WTC11 (cell line): ENCODE data around the gene HDGF. TPM values are rescaled to one million over a fixed set of nuclear protein-coding genes. Genes with fewer than 3 reads are reported as not detected.

ENCODE experiments used
- ATAC-seq: fragments of 200-7000 bp; cut with Tn5 transposase; 2 replicates; pipeline ENCODE4 v1.10.0; 2021; ENCODE audit warnings: mild to moderate bottlenecking, moderate library complexity
- CTCF ChIA-PET: fragments of 300-600 bp; sonication (Branson Sonifier 250); formaldehyde crosslinking; loops from one replicate; lab custom pipeline; 2021; ENCODE audit warnings: antibody characterized with exemption; lab: Charles Lee
- POLR2A ChIA-PET: fragments of 350-600 bp; sonication (Branson Sonifier 250); formaldehyde crosslinking; loops from one replicate; lab custom pipeline; 2021; ENCODE audit warnings: antibody characterized with exemption; lab: Charles Lee
- DNase-seq: peaks from one replicate; pipeline ENCODE4 v3.0.0; 2021; ENCODE audit warnings: low spot score
- H3K27ac Mint-ChIP-seq: 2 replicates; pipeline ENCODE4 v1.8.0; 2021; ENCODE audit warnings: mixed read lengths
- H3K27me3 Mint-ChIP-seq: 2 replicates; pipeline ENCODE4 v1.8.0; 2021; ENCODE audit warnings: low read depth, mild to moderate bottlenecking, moderate library complexity, mixed read lengths
- H3K36me3 Mint-ChIP-seq: 2 replicates; pipeline ENCODE4 v1.8.0; 2021; ENCODE audit warnings: mixed read lengths
- H3K4me1 Mint-ChIP-seq: 2 replicates; pipeline ENCODE4 v1.8.0; 2022; ENCODE audit warnings: mixed read lengths
- H3K4me3 Mint-ChIP-seq: 2 replicates; pipeline ENCODE4 v1.8.0; 2021; ENCODE audit warnings: mild to moderate bottlenecking, moderate library complexity, mixed read lengths
- H3K9me3 Mint-ChIP-seq: 2 replicates; pipeline ENCODE4 v1.8.0; 2021; ENCODE audit warnings: mixed read lengths
- CBFB ChIP-seq: sonication (generic); formaldehyde crosslinking; IDR thresholded peaks from 2 replicates; pipeline ENCODE4 v1.8.1; 2022; ENCODE audit warnings: mild to moderate bottlenecking, low read depth, missing genetic modification reagents
- CREM ChIP-seq: sonication (generic); formaldehyde crosslinking; IDR thresholded peaks from 2 replicates; pipeline ENCODE4 v1.8.1; 2022; ENCODE audit warnings: mild to moderate bottlenecking, missing genetic modification reagents, moderate library complexity
- ESRRA ChIP-seq: sonication (generic); formaldehyde crosslinking; IDR thresholded peaks from 2 replicates; pipeline ENCODE4 v1.8.1; 2022; ENCODE audit warnings: mild to moderate bottlenecking, missing genetic modification reagents, borderline replicate concordance
- ETV6 ChIP-seq: sonication (generic); formaldehyde crosslinking; IDR thresholded peaks from 2 replicates; pipeline ENCODE4 v1.8.1; 2022; ENCODE audit warnings: mild to moderate bottlenecking, missing genetic modification reagents
- FOXJ3 ChIP-seq: sonication (generic); formaldehyde crosslinking; IDR thresholded peaks from 2 replicates; pipeline ENCODE4 v1.9.0; 2021; ENCODE audit warnings: missing genetic modification reagents, mild to moderate bottlenecking, borderline replicate concordance
- GABPB1 ChIP-seq: sonication (generic); formaldehyde crosslinking; IDR thresholded peaks from 2 replicates; pipeline ENCODE4 v1.8.1; 2023; ENCODE audit warnings: mild to moderate bottlenecking, missing genetic modification reagents
- GTF2I ChIP-seq: fragments of 250-450 bp; sonication (Bioruptor Pico); conservative IDR thresholded peaks from 2 replicates; pipeline ENCODE4 v1.4.0; 2021; ENCODE audit warnings: mild to moderate bottlenecking
- HMGA2 ChIP-seq: fragments of 250-450 bp; sonication (Bioruptor Pico); IDR thresholded peaks from 2 replicates; pipeline ENCODE4 v1.4.0; 2021; ENCODE audit warnings: mild to moderate bottlenecking, moderate library complexity
- JUN ChIP-seq: sonication (generic); formaldehyde crosslinking; IDR thresholded peaks from 2 replicates; pipeline ENCODE4 v1.8.0; 2023; ENCODE audit warnings: mild to moderate bottlenecking, missing genetic modification reagents
- NFYB ChIP-seq: sonication (generic); formaldehyde crosslinking; conservative IDR thresholded peaks from 2 replicates; pipeline ENCODE4 v1.8.0; 2022; ENCODE audit warnings: low read depth, missing genetic modification reagents
- NR3C1 ChIP-seq: sonication (generic); formaldehyde crosslinking; conservative IDR thresholded peaks from 2 replicates; pipeline ENCODE4 v1.8.1; 2023; ENCODE audit warnings: low read depth, mild to moderate bottlenecking, missing genetic modification reagents
- OVOL2 ChIP-seq: fragments of 250-450 bp; sonication (Bioruptor Pico); IDR thresholded peaks from 2 replicates; pipeline ENCODE4 v1.9.0; 2021; ENCODE audit warnings: mild to moderate bottlenecking, borderline replicate concordance
- SMAD3 ChIP-seq: sonication (generic); formaldehyde crosslinking; IDR thresholded peaks from 2 replicates; pipeline ENCODE4 v1.8.0; 2022; ENCODE audit warnings: missing genetic modification reagents, mild to moderate bottlenecking, borderline replicate concordance
- SP1 ChIP-seq: sonication (generic); formaldehyde crosslinking; conservative IDR thresholded peaks from 2 replicates; pipeline ENCODE4 v1.8.1; 2022; ENCODE audit warnings: missing genetic modification reagents
- ZBTB21 ChIP-seq: sonication (generic); formaldehyde crosslinking; IDR thresholded peaks from 2 replicates; pipeline ENCODE4 v1.8.1; 2023; ENCODE audit warnings: mild to moderate bottlenecking, missing genetic modification reagents, borderline replicate concordance
- ZNF121 ChIP-seq: sonication (generic); formaldehyde crosslinking; IDR thresholded peaks from 2 replicates; pipeline ENCODE4 v1.8.0; 2023; ENCODE audit warnings: missing genetic modification reagents
- ZNF396 ChIP-seq: fragments of 250-450 bp; sonication (Bioruptor Pico); IDR thresholded peaks from 2 replicates; pipeline ENCODE4 v1.8.0; 2021; ENCODE audit warnings: mild to moderate bottlenecking, moderate library complexity, borderline replicate concordance
- ZNF423 ChIP-seq: fragments of 250-450 bp; sonication (Bioruptor Pico); IDR thresholded peaks from 2 replicates; pipeline ENCODE4 v2.1.2; 2022; ENCODE audit warnings: mild to moderate bottlenecking, moderate library complexity
- total RNA-seq: library from RNA; stranded (reverse); gene quantifications from 3 replicates; pipeline ENCODE4 v1.2.3, GENCODE V29; 2021
- TF ChIP-seq, protein P1 (sequence below): sonication (generic); formaldehyde crosslinking; IDR thresholded peaks from 2 replicates; pipeline ENCODE4 v1.8.1; 2022; ENCODE audit warnings: mild to moderate bottlenecking, moderate library complexity, missing genetic modification reagents
- TF ChIP-seq, protein P2 (sequence below): sonication (generic); formaldehyde crosslinking; IDR thresholded peaks from 2 replicates; pipeline ENCODE4 v1.8.1; 2023; ENCODE audit warnings: mild to moderate bottlenecking, missing genetic modification reagents
- TF ChIP-seq, protein P3 (sequence below): fragments of 250-450 bp; sonication (Bioruptor Pico); IDR thresholded peaks from 2 replicates; pipeline ENCODE4 v1.9.0; 2021; ENCODE audit warnings: mild to moderate bottlenecking
- TF ChIP-seq, protein P4 (sequence below): fragments of 250-450 bp; sonication (Bioruptor Pico); conservative IDR thresholded peaks from 2 replicates; pipeline ENCODE4 v1.9.0; 2021; ENCODE audit warnings: mild to moderate bottlenecking
- TF ChIP-seq, protein P5 (sequence below): sonication (generic); formaldehyde crosslinking; conservative IDR thresholded peaks from 2 replicates; pipeline ENCODE4 v1.8.1; 2022; ENCODE audit warnings: mild to moderate bottlenecking, missing genetic modification reagents

HDGF gene
- total RNA-seq, 1 experiment from 2014 or later: 339 TPM

DNA sequence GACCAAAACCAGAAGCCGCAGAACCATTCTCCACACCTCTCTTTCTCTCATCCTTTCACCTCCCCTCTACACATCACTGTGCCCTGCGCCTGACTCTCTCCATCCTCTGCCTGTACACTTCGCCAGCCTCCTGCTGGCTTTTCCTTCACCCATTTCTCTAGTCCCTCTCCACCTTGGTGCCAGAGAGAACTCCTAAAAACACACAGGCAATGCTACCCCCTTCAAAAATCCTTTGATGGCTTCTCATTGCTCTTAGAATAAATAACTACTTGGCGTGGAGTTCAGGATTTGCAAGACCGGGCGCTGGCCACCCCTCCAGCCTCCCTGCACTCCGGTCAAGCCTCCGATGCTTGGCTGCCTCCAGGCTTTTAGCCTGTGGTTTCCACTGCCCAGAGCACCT lies 54.7 kb downstream of the HDGF start:
- Mint-ChIP-seq H3K27me3 (no peaks in the 10 kb centered on the region; the same call in 1 of the 2 replicates), H3K36me3 (peaks cover 35% of the 10 kb centered on the region), H3K27ac (no peak overlapping the region), H3K9me3 (no peaks in the 10 kb centered on the region), H3K4me1 (peaks cover 45% of the 10 kb centered on the region), H3K4me3 (no peak overlapping the region)
- no peak for DNase-seq
- CTCF ChIA-PET: interaction anchor here (1.3 to 17.1 kb wide), 3 partner anchors 9 to 30 kb away, joined by 3 to 1553 read pairs (median 17); partner anchors contain the start of gene CRABP2
- TF ChIP-seq SP1 (CRISPR knock-in tag) (no peak), GTF2I (CRISPR knock-in tag) (no peak), GABPB1 (CRISPR knock-in tag) (no peak), ZNF423 (CRISPR knock-in tag) (no peak), OVOL2 (CRISPR knock-in tag) (no peak)
- no peak for ATAC-seq
- POLR2A ChIA-PET: no interaction called here

DNA sequence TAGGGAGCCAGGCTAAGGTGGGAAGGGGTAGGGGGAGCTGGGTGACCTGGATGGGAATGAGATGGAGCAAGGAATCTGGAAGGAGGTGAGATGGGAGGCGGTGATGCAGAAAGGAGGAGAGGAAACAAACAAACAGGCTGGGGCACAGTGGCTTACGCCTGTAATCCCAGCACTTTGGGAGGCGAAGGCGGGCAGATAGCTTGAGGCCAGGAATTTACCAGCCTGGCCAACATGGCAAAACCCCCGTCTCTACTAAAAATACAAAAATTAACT lies 56.8 kb downstream of the HDGF start:
- Mint-ChIP-seq H3K36me3 (peaks cover 20% of the 10 kb centered on the region), H3K27ac (peak overlapping the region; percentile 98), H3K27me3 (peaks cover 7% of the 10 kb centered on the region; the same call in 1 of the 2 replicates), H3K4me3 (peak overlapping the region; percentile 62), H3K4me1 (peaks cover 61% of the 10 kb centered on the region), H3K9me3 (no peaks in the 10 kb centered on the region)
- ATAC-seq: no peak
- POLR2A ChIA-PET: interaction anchor here (0.7 to 8.0 kb wide), 4 partner anchors 12 to 138 kb away, joined by 3 to 195 read pairs (median 7); partner anchors contain the start of genes CRABP2, ISG20L2 and METTL25B
- TF ChIP-seq NR3C1 (CRISPR knock-in tag) (no peak), CBFB (no peak), JUN (CRISPR knock-in tag) (no peak), FOXJ3 (no peak), ZNF396 (CRISPR knock-in tag) (no peak), HMGA2 (CRISPR knock-in tag) (no peak), ZBTB21 (CRISPR knock-in tag) (no peak), ETV6 (CRISPR knock-in tag) (no peak), CREM (CRISPR knock-in tag) (no peak)
- TF ChIP-seq, protein P1, sequence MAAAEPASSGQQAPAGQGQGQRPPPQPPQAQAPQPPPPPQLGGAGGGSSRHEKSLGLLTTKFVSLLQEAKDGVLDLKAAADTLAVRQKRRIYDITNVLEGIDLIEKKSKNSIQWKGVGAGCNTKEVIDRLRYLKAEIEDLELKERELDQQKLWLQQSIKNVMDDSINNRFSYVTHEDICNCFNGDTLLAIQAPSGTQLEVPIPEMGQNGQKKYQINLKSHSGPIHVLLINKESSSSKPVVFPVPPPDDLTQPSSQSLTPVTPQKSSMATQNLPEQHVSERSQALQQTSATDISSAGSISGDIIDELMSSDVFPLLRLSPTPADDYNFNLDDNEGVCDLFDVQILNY (CRISPR knock-in tag): no peak
- TF ChIP-seq, protein P2, sequence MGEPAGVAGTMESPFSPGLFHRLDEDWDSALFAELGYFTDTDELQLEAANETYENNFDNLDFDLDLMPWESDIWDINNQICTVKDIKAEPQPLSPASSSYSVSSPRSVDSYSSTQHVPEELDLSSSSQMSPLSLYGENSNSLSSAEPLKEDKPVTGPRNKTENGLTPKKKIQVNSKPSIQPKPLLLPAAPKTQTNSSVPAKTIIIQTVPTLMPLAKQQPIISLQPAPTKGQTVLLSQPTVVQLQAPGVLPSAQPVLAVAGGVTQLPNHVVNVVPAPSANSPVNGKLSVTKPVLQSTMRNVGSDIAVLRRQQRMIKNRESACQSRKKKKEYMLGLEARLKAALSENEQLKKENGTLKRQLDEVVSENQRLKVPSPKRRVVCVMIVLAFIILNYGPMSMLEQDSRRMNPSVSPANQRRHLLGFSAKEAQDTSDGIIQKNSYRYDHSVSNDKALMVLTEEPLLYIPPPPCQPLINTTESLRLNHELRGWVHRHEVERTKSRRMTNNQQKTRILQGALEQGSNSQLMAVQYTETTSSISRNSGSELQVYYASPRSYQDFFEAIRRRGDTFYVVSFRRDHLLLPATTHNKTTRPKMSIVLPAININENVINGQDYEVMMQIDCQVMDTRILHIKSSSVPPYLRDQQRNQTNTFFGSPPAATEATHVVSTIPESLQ (CRISPR knock-in tag): no peak
- TF ChIP-seq, protein P3, sequence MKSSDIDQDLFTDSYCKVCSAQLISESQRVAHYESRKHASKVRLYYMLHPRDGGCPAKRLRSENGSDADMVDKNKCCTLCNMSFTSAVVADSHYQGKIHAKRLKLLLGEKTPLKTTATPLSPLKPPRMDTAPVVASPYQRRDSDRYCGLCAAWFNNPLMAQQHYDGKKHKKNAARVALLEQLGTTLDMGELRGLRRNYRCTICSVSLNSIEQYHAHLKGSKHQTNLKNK (CRISPR knock-in tag): no peak
- DNase-seq: no peak
- CTCF ChIA-PET: interaction anchor here (0.6 to 17.1 kb wide), 11 partner anchors 16 to 255 kb away, joined by 3 to 1553 read pairs (median 5); partner anchors contain the start of genes CRABP2, INSRR, ISG20L2 and METTL25B

DNA sequence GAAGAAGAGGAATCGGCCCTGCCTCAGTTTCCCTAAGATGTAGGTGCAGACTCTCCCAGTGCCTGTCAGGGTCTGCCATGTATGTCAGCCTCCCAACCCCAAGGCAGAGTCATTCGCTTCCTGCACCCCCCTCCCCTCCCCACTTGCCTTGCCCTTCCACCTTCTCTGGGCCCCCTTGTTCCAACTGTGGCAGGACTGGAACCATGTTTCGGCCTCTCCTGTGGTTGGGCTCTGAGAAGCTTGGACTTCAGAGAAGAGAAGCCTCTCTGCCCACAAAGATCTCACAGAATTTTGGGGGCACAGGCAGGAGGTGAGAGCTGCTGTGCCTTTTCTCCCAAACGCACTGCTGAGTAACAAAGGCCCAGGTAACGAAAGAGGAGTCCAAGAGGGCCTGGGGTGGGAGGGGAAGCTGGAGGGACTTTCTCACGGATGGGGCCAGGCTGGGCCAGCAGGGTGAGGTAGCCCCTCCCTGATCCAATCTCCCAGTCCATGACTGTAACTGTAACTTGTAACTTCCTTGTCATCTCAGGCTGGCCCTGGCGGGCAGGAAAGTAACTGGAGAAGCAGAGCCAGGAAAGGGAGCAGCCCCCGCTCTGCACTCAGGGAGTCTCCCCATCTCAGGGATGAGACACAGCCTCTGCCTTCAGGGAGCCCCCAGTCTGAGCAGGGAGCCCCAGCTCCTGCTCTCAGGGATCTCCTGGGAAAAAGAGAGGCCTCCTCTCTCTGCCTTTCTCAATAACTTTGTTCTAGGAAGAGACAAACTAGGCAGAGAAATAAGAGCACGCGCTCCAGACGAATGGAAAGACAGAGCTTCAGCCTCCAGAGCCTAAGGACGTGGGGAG lies 57.4 kb downstream of the HDGF start:
- peaks cover 66% of the 10 kb centered on the region for H3K4me1 Mint-ChIP-seq
- peak; percentile 5 for ATAC-seq
- peaks cover 7% of the 10 kb centered on the region; the same call in 1 of the 2 replicates for H3K27me3 Mint-ChIP-seq
- ChIA-PET POLR2A (interaction anchor here (0.7 to 8.0 kb wide), 7 partner anchors 13 to 230 kb away, joined by 3 to 195 read pairs (median 5); partner anchors contain the start of genes CRABP2, ISG20L2 and METTL25B), CTCF (interaction anchor here (0.6 to 17.1 kb wide), 12 partner anchors 16 to 234 kb away, joined by 3 to 1553 read pairs (median 6); partner anchors contain the start of genes CRABP2, INSRR, ISG20L2 and METTL25B)
- peaks cover 16% of the 10 kb centered on the region for H3K36me3 Mint-ChIP-seq
- no peak for DNase-seq
- no peaks in the 10 kb centered on the region for H3K9me3 Mint-ChIP-seq
- TF ChIP-seq ZNF121 (CRISPR knock-in tag) (no peak), ESRRA (no peak), GTF2I (CRISPR knock-in tag) (no peak), ETV6 (CRISPR knock-in tag) (peak; percentile 42; the same call in 1 of the 2 replicates), NFYB (CRISPR knock-in tag) (no peak), SMAD3 (CRISPR knock-in tag) (no peak)
- TF ChIP-seq, protein P4, sequence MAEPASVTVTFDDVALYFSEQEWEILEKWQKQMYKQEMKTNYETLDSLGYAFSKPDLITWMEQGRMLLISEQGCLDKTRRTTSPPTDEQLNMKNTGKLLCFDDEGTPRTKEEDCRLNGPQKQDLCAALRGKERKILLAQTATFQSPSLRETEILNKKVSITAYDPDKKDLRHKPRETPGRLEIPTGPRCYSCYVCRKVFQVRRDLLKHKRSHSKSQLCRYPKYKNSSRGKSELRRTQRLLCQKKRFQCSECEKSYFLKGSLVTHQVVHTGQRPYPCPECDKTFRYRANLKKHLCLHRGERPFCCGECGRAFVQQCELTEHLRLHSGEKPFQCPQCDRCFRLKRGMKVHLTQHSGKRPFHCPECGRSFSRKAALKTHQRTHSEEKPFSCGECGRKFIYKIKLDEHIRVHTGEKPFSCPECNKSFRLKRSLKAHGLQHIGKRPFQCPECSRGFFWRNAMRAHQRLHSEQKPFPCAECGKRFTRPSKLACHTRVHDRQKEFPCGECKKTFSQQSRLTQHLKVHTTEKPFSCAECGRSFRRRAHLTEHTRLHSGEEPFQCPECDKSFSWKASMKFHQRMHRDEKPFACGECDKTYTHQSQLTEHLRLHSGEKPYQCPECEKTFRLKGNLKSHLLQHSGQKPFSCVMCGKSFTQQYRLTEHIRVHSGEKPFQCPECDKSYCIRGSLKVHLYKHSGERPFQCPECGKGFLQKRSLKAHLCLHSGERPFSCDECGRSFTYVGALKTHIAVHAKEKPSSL (CRISPR knock-in tag): no peak
- TF ChIP-seq, protein P5, sequence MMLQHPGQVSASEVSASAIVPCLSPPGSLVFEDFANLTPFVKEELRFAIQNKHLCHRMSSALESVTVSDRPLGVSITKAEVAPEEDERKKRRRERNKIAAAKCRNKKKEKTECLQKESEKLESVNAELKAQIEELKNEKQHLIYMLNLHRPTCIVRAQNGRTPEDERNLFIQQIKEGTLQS: no peak
- H3K27ac Mint-ChIP-seq: peak overlapping the region; percentile 98
- H3K4me3 Mint-ChIP-seq: peak overlapping the region; percentile 62
